GM23338 (cell line): ENCODE measurements around the gene ARHGEF28. TPM values are rescaled to one million over a fixed set of nuclear protein-coding genes. Genes with fewer than 3 reads are reported as not detected.

ENCODE experiments used
- ATAC-seq: fragments of 200-7000 bp; cut with Tn5 transposase; 3 replicates; pipeline ENCODE4 v1.9.1; 2020
- DNase-seq: peaks from one replicate; pipeline ENCODE4 v3.0.0-alpha.2; 2015; ENCODE audit warnings: low spot score
- H2AFZ ChIP-seq: fragments of 200-600 bp; sonication (generic); 2 replicates; pipeline ENCODE4 v1.8.0; 2016; ENCODE audit warnings: antibody characterized with exemption, mild to moderate bottlenecking, moderate library complexity
- H3F3A ChIP-seq: fragments of 200-600 bp; sonication (generic); replicated peaks from 2 replicates; pipeline ENCODE4 v1.8.0; 2017; ENCODE audit warnings: antibody characterized with exemption, mixed run types, low read depth
- H3K27ac ChIP-seq: fragments of 200-600 bp; sonication (generic); 2 replicates; pipeline ENCODE4 v1.6.1; 2016; ENCODE audit warnings: low read depth
- H3K27me3 ChIP-seq: fragments of 200-600 bp; sonication (generic); 2 replicates; pipeline ENCODE4 v1.8.0; 2016; ENCODE audit warnings: mild to moderate bottlenecking, mixed run types, moderate library complexity; ENCODE audit not compliant: insufficient read depth
- H3K36me3 ChIP-seq: fragments of 200-600 bp; sonication (generic); 2 replicates; pipeline ENCODE4 v1.8.0; 2016; ENCODE audit warnings: mild to moderate bottlenecking; ENCODE audit not compliant: insufficient read depth
- H3K4me1 ChIP-seq: fragments of 200-600 bp; sonication (generic); 2 replicates; pipeline ENCODE4 v1.8.0; 2016; ENCODE audit warnings: mild to moderate bottlenecking, moderate library complexity; ENCODE audit not compliant: insufficient read depth
- H3K4me2 ChIP-seq: fragments of 200-600 bp; sonication (generic); 2 replicates; pipeline ENCODE4 v1.7.1; 2017; ENCODE audit warnings: mixed run types
- H3K4me3 ChIP-seq: fragments of 200-600 bp; sonication (generic); 2 replicates; pipeline ENCODE4 v1.6.1; 2016; ENCODE audit warnings: mixed run types
- H3K79me2 ChIP-seq: fragments of 200-600 bp; sonication (generic); replicated peaks from 2 replicates; pipeline ENCODE4 v1.8.0; 2017; ENCODE audit warnings: mild to moderate bottlenecking; ENCODE audit not compliant: insufficient read depth
- H3K9me2 ChIP-seq: fragments of 200-600 bp; sonication (generic); 2 replicates; pipeline ENCODE4 v1.8.0; 2017; ENCODE audit not compliant: insufficient read depth
- H4K20me1 ChIP-seq: fragments of 200-600 bp; sonication (generic); replicated peaks from 2 replicates; pipeline ENCODE4 v1.8.0; 2017; ENCODE audit warnings: mild to moderate bottlenecking; ENCODE audit not compliant: insufficient read depth
- H3K27ac Mint-ChIP-seq: 2 replicates; pipeline ENCODE4 v1.8.0; 2020; ENCODE audit warnings: inconsistent platforms, mild to moderate bottlenecking, moderate library complexity, mixed read lengths
- H3K27me3 Mint-ChIP-seq: 3 replicates; pipeline ENCODE4 v1.8.0; 2022; ENCODE audit warnings: low read depth, mild to moderate bottlenecking, moderate library complexity, mixed read lengths, inconsistent platforms; ENCODE audit not compliant: insufficient read depth, poor library complexity
- H3K36me3 Mint-ChIP-seq: 3 replicates; pipeline ENCODE4 v1.8.0; 2021; ENCODE audit warnings: low read depth, mild to moderate bottlenecking, inconsistent platforms, moderate library complexity, mixed read lengths
- H3K4me1 Mint-ChIP-seq: 3 replicates; pipeline ENCODE4 v1.8.0; 2020; ENCODE audit warnings: mild to moderate bottlenecking, inconsistent platforms, mixed read lengths
- H3K4me3 Mint-ChIP-seq: 3 replicates; pipeline ENCODE4 v1.8.0; 2021; ENCODE audit warnings: moderate library complexity, mild to moderate bottlenecking, inconsistent platforms, mixed read lengths
- H3K9me3 Mint-ChIP-seq: 3 replicates; pipeline ENCODE4 v1.8.0; 2020; ENCODE audit warnings: moderate library complexity, mild to moderate bottlenecking, inconsistent platforms, mixed read lengths
- CREB1 ChIP-seq: fragments of 250-450 bp; sonication (Bioruptor Pico); IDR thresholded peaks from 2 replicates; pipeline ENCODE4 v1.5.0; 2020; ENCODE audit warnings: low read depth, mild to moderate bottlenecking, moderate library complexity
- JUNB ChIP-seq: IDR thresholded peaks from one replicate; pipeline ENCODE4 v1.6.1; 2016; ENCODE audit warnings: antibody characterized with exemption; ENCODE audit not compliant: unreplicated experiment
- STAT1 ChIP-seq: IDR thresholded peaks from one replicate; pipeline ENCODE4 v1.6.1; 2016; ENCODE audit warnings: antibody characterized with exemption; ENCODE audit not compliant: unreplicated experiment
- ZNF114 ChIP-seq: fragments of 250-450 bp; sonication (Bioruptor Pico); IDR thresholded peaks from 2 replicates; pipeline ENCODE4 v1.5.0; 2020; ENCODE audit warnings: mild to moderate bottlenecking, moderate library complexity
- ZNF331 ChIP-seq: fragments of 250-450 bp; sonication (Bioruptor Pico); IDR thresholded peaks from 2 replicates; pipeline ENCODE4 v1.5.0; 2020; ENCODE audit warnings: low read depth, mild to moderate bottlenecking, moderate library complexity
- ZNF462 ChIP-seq: fragments of 250-450 bp; sonication (Bioruptor Pico); IDR thresholded peaks from 2 replicates; pipeline ENCODE4 v1.5.0; 2020; ENCODE audit warnings: mild to moderate bottlenecking, moderate library complexity
- polyA plus RNA-seq: library from polyadenylated mRNA; unstranded; fragments of >200 nt; fragmentation: Nextera tagmentation; extraction: Ambion mirVana; gene quantifications from 2 replicates; pipeline ENCODE4 v1.2.1, GENCODE V29; 2016
- total RNA-seq: library from RNA; depleted of rRNA; stranded (reverse); fragments of >200 nt; shearing (Covaris generic); gene quantifications from 2 replicates; pipeline ENCODE4 v1.2.3, GENCODE V29; 2014

ARHGEF28 gene
- total and polyA plus RNA-seq, 2 experiments from 2014 or later: 0.39 to 1.0 TPM

- Histone ChIP-seq H3F3A (no peaks in the 10 kb centered on the region), H4K20me1 (no peaks in the 10 kb centered on the region), H3K4me3 (no peak overlapping the region), H3K9me2 (no peaks in the 10 kb centered on the region), H2AFZ (no peak overlapping the region), H3K4me1 (0 out of 2 replicates have a peak, but pooled peaks cover 6% of the 10 kb centered on the region), H3K4me2 (no peak overlapping the region), H3K36me3 (no peaks in the 10 kb centered on the region), H3K27ac (no peak overlapping the region), H3K79me2 (no peaks in the 10 kb centered on the region), H3K27me3 (no peaks in the 10 kb centered on the region)
- TF ChIP-seq CREB1 (CRISPR knock-in tag) (no peak), ZNF331 (no peak), ZNF462 (CRISPR knock-in tag) (no peak), ZNF114 (no peak), JUNB (no peak)
- ATAC-seq: no peak
- no peak for DNase-seq
- Mint-ChIP-seq H3K27ac (no peak overlapping the region), H3K4me1 (peaks cover 17% of the 10 kb centered on the region), H3K36me3 (no peaks in the 10 kb centered on the region), H3K27me3 (peaks cover 4% of the 10 kb centered on the region), H3K4me3 (no peak overlapping the region), H3K9me3 (no peaks in the 10 kb centered on the region)
Observed at GRCh38 chr5:73637565-73637964, 11.6 kb downstream of the ARHGEF28 start.

GRCh38 chr5:73638344-73639095 lies 12.5 kb downstream of the ARHGEF28 start:
- Mint-ChIP-seq H3K9me3 (no peaks in the 10 kb centered on the region), H3K4me3 (no peak overlapping the region), H3K27me3 (peaks cover 4% of the 10 kb centered on the region), H3K4me1 (peaks cover 19% of the 10 kb centered on the region), H3K27ac (no peak overlapping the region), H3K36me3 (no peaks in the 10 kb centered on the region)
- Histone ChIP-seq H3K36me3 (no peaks in the 10 kb centered on the region), H3F3A (no peaks in the 10 kb centered on the region), H3K4me2 (no peak overlapping the region), H2AFZ (no peak overlapping the region), H3K27ac (no peak overlapping the region), H3K4me3 (no peak overlapping the region), H3K27me3 (no peaks in the 10 kb centered on the region), H3K4me1 (0 out of 2 replicates have a peak, but pooled peaks cover 6% of the 10 kb centered on the region), H3K9me2 (no peaks in the 10 kb centered on the region), H3K79me2 (no peaks in the 10 kb centered on the region), H4K20me1 (no peaks in the 10 kb centered on the region)
- ATAC-seq (no peak), DNase-seq (no peak)
- TF ChIP-seq STAT1 (no peak), JUNB (no peak), ZNF462 (CRISPR knock-in tag) (no peak)
